ENCODE data around the gene RHOXF2B. TPM values are rescaled to one million over a fixed set of nuclear protein-coding genes. Genes with fewer than 3 reads are reported as not detected.

RHOXF2B gene
- total RNA-seq, 1 donor from 2014 or later, result not detected

Other genes starting within 250 kb of the RHOXF2B start
- gene UPF3B, start 224.7 kb downstream of the RHOXF2B start, total RNA-seq, result 2.5 TPM
- 11.8 TPM for gene RNF113A, start 206.0 kb downstream of the RHOXF2B start, total RNA-seq
- 25.8 TPM for gene NDUFA1, start 205.9 kb downstream of the RHOXF2B start, total RNA-seq
- gene AKAP14, start 181.8 kb downstream of the RHOXF2B start, total RNA-seq, result not detected
- gene NKAP, start 133.9 kb downstream of the RHOXF2B start, total RNA-seq, result 6.4 TPM
- not detected for gene RHOXF1, start 38.2 kb upstream of the RHOXF2B start, total RNA-seq
- gene RHOXF2, start 80.9 kb upstream of the RHOXF2B start, total RNA-seq, result not detected
- gene ZBTB33, start 173.1 kb upstream of the RHOXF2B start, total RNA-seq, result 8.8 TPM
- 10.8 TPM for gene TMEM255A, start 233.8 kb upstream of the RHOXF2B start, total RNA-seq